SK-N-SH (cell line): ENCODE results near the gene NAA40.
"Not testable (repeated sequence)": the region's sequence is repeated elsewhere in the genome, so short reads cannot be mapped to it uniquely, and the experiment has no call there.

ENCODE experiments used
- GABPA ChIP-seq: IDR thresholded peaks from 2 replicates; pipeline ENCODE4 v1.4.0; 2012; ENCODE audit warnings: low read depth, mild to moderate bottlenecking
- RXRA ChIP-seq: IDR thresholded peaks from 2 replicates; pipeline ENCODE4 v1.4.0; 2012; ENCODE audit warnings: low read depth, mild to moderate bottlenecking, borderline replicate concordance
- SMC3 ChIP-seq: IDR thresholded peaks from 2 replicates; pipeline ENCODE4 v1.6.1; 2012; ENCODE audit warnings: low read depth, low read length, improper control_type of control experiment
- USF2 ChIP-seq: fragments of 150-350 bp; IDR thresholded peaks from 2 replicates; pipeline ENCODE4 v1.6.1; 2017; ENCODE audit warnings: antibody characterized with exemption, low read length, low read depth, borderline replicate concordance
- TF ChIP-seq, protein P1 (sequence below): fragments of 200-600 bp; sonication (generic); IDR thresholded peaks from 2 replicates; pipeline ENCODE4 v1.6.1; 2017; ENCODE audit warnings: antibody characterized with exemption, mild to moderate bottlenecking, moderate library complexity
- TF ChIP-seq, protein P2 (sequence below): fragments of 150-350 bp; IDR thresholded peaks from 2 replicates; pipeline ENCODE4 v1.6.1; 2016; ENCODE audit warnings: mild to moderate bottlenecking, low read depth, low read length

- TF ChIP-seq, protein P1, sequence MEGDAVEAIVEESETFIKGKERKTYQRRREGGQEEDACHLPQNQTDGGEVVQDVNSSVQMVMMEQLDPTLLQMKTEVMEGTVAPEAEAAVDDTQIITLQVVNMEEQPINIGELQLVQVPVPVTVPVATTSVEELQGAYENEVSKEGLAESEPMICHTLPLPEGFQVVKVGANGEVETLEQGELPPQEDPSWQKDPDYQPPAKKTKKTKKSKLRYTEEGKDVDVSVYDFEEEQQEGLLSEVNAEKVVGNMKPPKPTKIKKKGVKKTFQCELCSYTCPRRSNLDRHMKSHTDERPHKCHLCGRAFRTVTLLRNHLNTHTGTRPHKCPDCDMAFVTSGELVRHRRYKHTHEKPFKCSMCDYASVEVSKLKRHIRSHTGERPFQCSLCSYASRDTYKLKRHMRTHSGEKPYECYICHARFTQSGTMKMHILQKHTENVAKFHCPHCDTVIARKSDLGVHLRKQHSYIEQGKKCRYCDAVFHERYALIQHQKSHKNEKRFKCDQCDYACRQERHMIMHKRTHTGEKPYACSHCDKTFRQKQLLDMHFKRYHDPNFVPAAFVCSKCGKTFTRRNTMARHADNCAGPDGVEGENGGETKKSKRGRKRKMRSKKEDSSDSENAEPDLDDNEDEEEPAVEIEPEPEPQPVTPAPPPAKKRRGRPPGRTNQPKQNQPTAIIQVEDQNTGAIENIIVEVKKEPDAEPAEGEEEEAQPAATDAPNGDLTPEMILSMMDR: not testable (repeated sequence)
- not testable (repeated sequence) for TF ChIP-seq SMC3, USF2, RXRA, GABPA
- TF ChIP-seq, protein P2, sequence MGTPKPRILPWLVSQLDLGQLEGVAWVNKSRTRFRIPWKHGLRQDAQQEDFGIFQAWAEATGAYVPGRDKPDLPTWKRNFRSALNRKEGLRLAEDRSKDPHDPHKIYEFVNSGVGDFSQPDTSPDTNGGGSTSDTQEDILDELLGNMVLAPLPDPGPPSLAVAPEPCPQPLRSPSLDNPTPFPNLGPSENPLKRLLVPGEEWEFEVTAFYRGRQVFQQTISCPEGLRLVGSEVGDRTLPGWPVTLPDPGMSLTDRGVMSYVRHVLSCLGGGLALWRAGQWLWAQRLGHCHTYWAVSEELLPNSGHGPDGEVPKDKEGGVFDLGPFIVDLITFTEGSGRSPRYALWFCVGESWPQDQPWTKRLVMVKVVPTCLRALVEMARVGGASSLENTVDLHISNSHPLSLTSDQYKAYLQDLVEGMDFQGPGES: not testable (repeated sequence)
Observed at GRCh38 chr11:63973912-63974258, 35.1 kb downstream of the NAA40 start.
